Stimulated activated CD4-positive, alpha-beta T cell treated with anti-CD3 and anti-CD28 coated beads, Interleukin-4, amount 100 ng/mL, for 48 hours (primary cell): ENCODE measurements around the gene PYGB.

Experiments used
- DNase-seq, 2 donors: peaks; one replicate each; pipeline ENCODE4 v3.0.0-alpha.2; 2020; ENCODE audit warnings: low read depth in 2 of 2

The PYGB gene

GRCh38 chr20:25271486-25272222 is 23.8 kb downstream of the PYGB start:
- DNase-seq = no peak

- no peak for DNase-seq
Observed at GRCh38 chr20:25272223-25273000, 24.5 kb downstream of the PYGB start.

- DNase-seq = no peak
Observed at GRCh38 chr20:25273046-25273445, 25.2 kb downstream of the PYGB start.

- no peak for DNase-seq
Observed at GRCh38 chr20:25273541-25274358, 25.9 kb downstream of the PYGB start.

- no peak for DNase-seq
Observed at GRCh38 chr20:25274481-25274880, 26.6 kb downstream of the PYGB start.

GRCh38 chr20:25274891-25275812 is 27.3 kb downstream of the PYGB start:
- no peak for DNase-seq

- no peak for DNase-seq
Observed at GRCh38 chr20:25275813-25276532, 28.1 kb downstream of the PYGB start.

- DNase-seq = no peak
Observed at GRCh38 chr20:25276533-25277050, 28.7 kb downstream of the PYGB start.

GRCh38 chr20:25277051-25277801 is 29.3 kb downstream of the PYGB start:
- DNase-seq = no peak

- DNase-seq = no peak
Observed at GRCh38 chr20:25277941-25278521, 30.1 kb downstream of the PYGB start.

- DNase-seq = no peak
Observed at GRCh38 chr20:25278636-25279361, 30.9 kb downstream of the PYGB start.

GRCh38 chr20:25279403-25279802 is 31.5 kb downstream of the PYGB start:
- no peak for DNase-seq

- DNase-seq = no peak
Observed at GRCh38 chr20:25280051-25280573, 32.2 kb downstream of the PYGB start.

GRCh38 chr20:25280574-25281535 is 33.0 kb downstream of the PYGB start:
- no peak for DNase-seq

- DNase-seq = no peak
Observed at GRCh38 chr20:25281541-25281991, 33.7 kb downstream of the PYGB start.

- DNase-seq = no peak
Observed at GRCh38 chr20:25282034-25282781, 34.3 kb downstream of the PYGB start.
